ENCODE data around the gene GRB10.

Gene GRB10

GRCh38 chr7:50727711-50728110 is 55.0 kb downstream of the GRB10 start:
- no peaks in the 10 kb centered on the region for H3K79me2 ChIP-seq (ENCODE audit: insufficient read depth, low read length)
- peaks cover 4% of the 10 kb centered on the region for H3K27me3 ChIP-seq (ENCODE audit: insufficient read depth, low read length, poor library complexity)
- H3K4me3 ChIP-seq (ENCODE audit: low read depth in 1 of 2, low read length in 2 of 2) = no peak overlapping the region
- no peaks in the 10 kb centered on the region for H3K36me3 ChIP-seq (ENCODE audit: insufficient read depth, low read length)
- H3K4me1 ChIP-seq (ENCODE audit: insufficient read depth, low read length) = no peaks in the 10 kb centered on the region
- no peak for DNase-seq
- H3K27ac ChIP-seq (ENCODE audit: low read length) = no peak overlapping the region
- H3K4me2 ChIP-seq (ENCODE audit: insufficient read depth, low read length) = no peak overlapping the region
- no peak for TF ChIP-seq EZH2 (IDR thresholded peaks at IDR 0.05; ENCODE audit: borderline replicate concordance, low read depth, low read length, severe bottlenecking)
- no peak for TF ChIP-seq CTCF (IDR thresholded peaks at IDR 0.05; ENCODE audit: borderline replicate concordance, extremely low read depth, low read length, poor library complexity, severe bottlenecking)
- no peaks in the 10 kb centered on the region for H4K20me1 ChIP-seq (ENCODE audit: insufficient read depth, low read length)
- no peak overlapping the region for H2AFZ ChIP-seq (ENCODE audit: low read depth, low read length)
- H3K9ac ChIP-seq (ENCODE audit: low read depth, low read length) = no peak overlapping the region
- no peak for ATAC-seq (ENCODE audit: insufficient read depth, low read depth)
- no peaks in the 10 kb centered on the region for H3K9me3 ChIP-seq (ENCODE audit: insufficient read depth, low read length, severe bottlenecking)

- Histone ChIP-seq H3K27me3 (ENCODE audit: insufficient read depth, low read length, poor library complexity) (peaks cover 4% of the 10 kb centered on the region), H3K4me3 (ENCODE audit: low read depth in 1 of 2, low read length in 2 of 2) (no peak overlapping the region), H4K20me1 (ENCODE audit: insufficient read depth, low read length) (no peaks in the 10 kb centered on the region), H3K79me2 (ENCODE audit: insufficient read depth, low read length) (no peaks in the 10 kb centered on the region), H2AFZ (ENCODE audit: low read depth, low read length) (no peak overlapping the region), H3K4me2 (ENCODE audit: insufficient read depth, low read length) (no peak overlapping the region), H3K36me3 (ENCODE audit: insufficient read depth, low read length) (no peaks in the 10 kb centered on the region), H3K4me1 (ENCODE audit: insufficient read depth, low read length) (no peaks in the 10 kb centered on the region), H3K9me3 (ENCODE audit: insufficient read depth, low read length, severe bottlenecking) (no peaks in the 10 kb centered on the region), H3K9ac (ENCODE audit: low read depth, low read length) (no peak overlapping the region), H3K27ac (ENCODE audit: low read length) (no peak overlapping the region)
- DNase-seq = no peak
- ATAC-seq (ENCODE audit: insufficient read depth, low read depth) = no peak
- TF ChIP-seq EZH2 (IDR thresholded peaks at IDR 0.05; ENCODE audit: borderline replicate concordance, low read depth, low read length, severe bottlenecking) (no peak), CTCF (IDR thresholded peaks at IDR 0.05; ENCODE audit: borderline replicate concordance, extremely low read depth, low read length, poor library complexity, severe bottlenecking) (no peak)
These were observed 55.6 kb downstream of the GRB10 start for GRCh38 chr7:50727072-50727471.

GRCh38 chr7:50725774-50726173 is 56.9 kb downstream of the GRB10 start:
- Histone ChIP-seq H3K36me3 (ENCODE audit: insufficient read depth, low read length) (no peaks in the 10 kb centered on the region), H3K27ac (ENCODE audit: low read length) (no peak overlapping the region), H3K4me1 (ENCODE audit: insufficient read depth, low read length) (no peaks in the 10 kb centered on the region), H3K4me3 (ENCODE audit: low read depth in 1 of 2, low read length in 2 of 2) (no peak overlapping the region), H3K9me3 (ENCODE audit: insufficient read depth, low read length, severe bottlenecking) (no peaks in the 10 kb centered on the region), H3K27me3 (ENCODE audit: insufficient read depth, low read length, poor library complexity) (peaks cover 6% of the 10 kb centered on the region), H3K9ac (ENCODE audit: low read depth, low read length) (no peak overlapping the region), H3K79me2 (ENCODE audit: insufficient read depth, low read length) (no peaks in the 10 kb centered on the region), H3K4me2 (ENCODE audit: insufficient read depth, low read length) (no peak overlapping the region), H4K20me1 (ENCODE audit: insufficient read depth, low read length) (no peaks in the 10 kb centered on the region), H2AFZ (ENCODE audit: low read depth, low read length) (no peak overlapping the region)
- DNase-seq (no peak), ATAC-seq (ENCODE audit: insufficient read depth, low read depth) (no peak)
- TF ChIP-seq CTCF (IDR thresholded peaks at IDR 0.05; ENCODE audit: borderline replicate concordance, extremely low read depth, low read length, poor library complexity, severe bottlenecking) = no peak
- no peak for TF ChIP-seq EZH2 (IDR thresholded peaks at IDR 0.05; ENCODE audit: borderline replicate concordance, low read depth, low read length, severe bottlenecking)
